GM21528 (cell line): ENCODE data around the gene CDK14.
"Not testable (repeated sequence)": the region's sequence is repeated elsewhere in the genome, so short reads cannot be mapped to it uniquely, and the experiment has no call there.

ENCODE experiments used
- ATAC-seq: cut with Tn5 transposase; IDR thresholded peaks from one replicate; pipeline ENCODE4 v1.9.1; 2021; ENCODE audit warnings: mild to moderate bottlenecking, moderate library complexity; ENCODE audit not compliant: unreplicated experiment, low FRiP score

CDK14 gene

DNA sequence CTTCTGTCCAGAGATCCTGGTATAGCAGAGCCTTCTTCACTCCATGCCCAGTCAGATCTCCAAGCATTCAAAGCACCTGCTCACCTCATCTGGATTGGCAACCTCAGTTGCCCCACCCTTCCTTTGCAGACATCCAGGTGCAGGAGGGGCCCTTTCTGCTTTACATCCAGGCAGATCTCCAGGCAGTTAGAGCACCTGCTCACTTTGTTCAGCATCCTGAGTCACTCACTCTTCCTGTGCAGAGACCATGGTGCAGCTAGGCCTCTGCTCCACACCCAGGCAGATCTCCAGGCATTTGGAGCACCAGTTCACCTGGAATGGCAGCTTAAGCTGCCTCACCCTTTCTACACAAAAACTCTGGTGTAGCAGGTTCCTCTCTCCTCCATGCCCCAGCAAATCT is 153.1 kb downstream of the CDK14 start:
- no peak for ATAC-seq

GRCh38 chr7:90749774-90750173 is 153.7 kb downstream of the CDK14 start:
- no peak for ATAC-seq

GRCh38 chr7:90751595-90751994 is 155.5 kb downstream of the CDK14 start:
- no peak for ATAC-seq

- ATAC-seq, result no peak
These were observed 155.9 kb downstream of the CDK14 start for GRCh38 chr7:90752051-90752450.

DNA sequence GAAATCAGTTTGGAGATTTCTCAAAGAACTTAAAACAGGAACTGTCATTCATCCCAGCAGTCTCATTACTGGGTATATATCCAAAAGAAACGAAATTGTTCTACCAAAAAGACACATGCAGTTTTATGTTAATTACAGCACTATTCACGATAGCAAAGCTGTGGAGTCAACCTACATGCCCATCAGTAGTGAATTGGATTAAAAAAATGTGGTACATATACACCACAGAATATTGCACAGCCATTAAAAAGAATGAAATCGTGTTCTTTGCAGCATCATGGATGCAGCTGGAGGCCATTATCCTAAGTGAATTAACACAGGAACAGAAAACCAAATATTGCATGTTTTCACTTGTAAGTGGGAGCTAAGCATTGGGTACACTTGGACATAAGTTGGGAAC is 158.9 kb downstream of the CDK14 start:
- no peak for ATAC-seq

GRCh38 chr7:90756366-90756765 is 160.2 kb downstream of the CDK14 start:
- ATAC-seq, result no peak

DNA sequence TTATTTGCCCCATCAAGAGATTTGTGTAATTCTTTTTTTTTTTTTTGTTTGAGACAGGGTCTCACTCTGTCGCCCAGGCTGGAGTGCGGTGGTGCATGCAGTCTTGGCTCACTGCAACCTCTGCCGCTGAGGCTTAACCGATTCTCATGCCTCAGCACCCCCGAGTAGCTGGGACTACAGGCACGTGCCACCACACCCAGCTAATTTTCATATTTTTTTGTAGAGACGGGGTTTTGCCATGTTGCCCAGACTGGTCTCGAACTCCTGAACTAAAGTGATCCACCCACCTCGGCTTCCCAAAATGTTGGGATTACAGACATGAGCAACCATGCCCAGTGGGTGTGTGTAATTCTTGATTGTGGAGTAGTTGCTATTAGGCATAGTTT is 161.4 kb downstream of the CDK14 start:
- ATAC-seq, result peak; percentile 81

DNA sequence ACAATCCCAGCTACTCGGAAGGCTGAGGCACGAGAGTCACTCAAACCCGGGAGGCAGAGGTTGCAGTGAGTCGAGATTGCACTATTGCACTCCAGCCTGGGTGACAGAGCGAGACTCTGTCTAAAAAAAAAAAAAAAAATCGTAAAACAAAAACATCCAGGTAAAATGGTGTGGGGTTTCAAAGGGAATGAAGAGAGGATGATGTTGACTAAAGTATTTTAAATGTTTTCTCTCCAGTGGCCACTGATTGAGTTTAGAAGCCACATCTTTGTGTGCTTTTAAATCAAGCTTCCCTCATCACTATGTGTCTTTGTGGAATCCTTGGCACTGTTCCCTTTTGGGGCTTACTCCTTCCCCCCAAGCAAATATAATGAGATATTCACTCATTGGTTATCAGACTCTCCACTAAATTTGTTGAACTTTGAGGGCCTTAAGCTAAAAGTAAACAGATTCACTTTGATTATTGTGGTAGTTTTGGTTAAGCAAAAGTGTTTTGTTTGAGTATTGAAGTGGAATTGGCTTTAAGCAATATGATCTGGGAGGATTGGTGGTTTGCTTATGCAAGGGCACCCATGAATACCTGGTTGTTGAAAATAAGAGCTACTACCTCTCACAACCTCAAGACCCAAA is 162.9 kb downstream of the CDK14 start:
- no peak for ATAC-seq

GRCh38 chr7:90759710-90760109 is 163.6 kb downstream of the CDK14 start:
- ATAC-seq, result no peak

DNA sequence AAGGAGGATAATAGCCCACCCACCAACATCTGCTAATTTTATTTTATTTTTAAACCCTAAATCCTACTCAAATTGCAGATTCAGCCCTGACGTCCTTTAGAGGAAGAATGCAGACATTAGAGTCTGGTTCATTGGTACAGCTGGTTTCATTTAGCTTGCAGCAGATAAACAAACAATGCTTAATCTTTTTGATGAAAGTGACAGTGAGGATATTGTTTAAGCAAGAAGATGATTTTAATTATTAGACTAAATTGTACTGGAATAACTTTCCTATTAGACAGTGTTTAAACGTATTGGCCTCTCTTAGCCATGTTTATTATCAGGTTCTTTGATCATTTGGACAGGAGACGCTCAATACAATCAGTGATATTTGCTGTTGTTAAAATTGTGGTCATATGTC is 164.8 kb downstream of the CDK14 start:
- no peak for ATAC-seq

DNA sequence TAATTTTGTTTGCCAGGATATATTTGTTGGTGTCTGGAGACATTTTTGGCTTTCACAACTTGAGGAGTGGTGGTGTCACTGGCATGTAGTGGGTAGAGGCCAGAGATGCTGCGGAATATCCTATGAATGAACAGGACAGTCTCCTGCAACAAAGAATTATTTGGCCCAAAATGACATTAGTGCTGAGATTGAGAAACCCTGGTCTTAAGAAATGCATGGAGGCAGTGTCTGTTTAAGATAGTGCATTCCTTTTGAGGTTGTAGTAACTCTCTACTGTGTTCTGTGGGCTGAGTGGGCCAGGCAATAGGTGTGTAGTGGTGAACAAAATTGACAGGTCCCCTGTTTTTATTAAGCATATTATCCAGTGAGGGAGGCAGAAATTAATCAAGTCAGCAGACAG is 165.5 kb downstream of the CDK14 start:
- ATAC-seq, result no peak

- no peak for ATAC-seq
These were observed 167.0 kb downstream of the CDK14 start for GRCh38 chr7:90763108-90763507.

GRCh38 chr7:90764848-90765570 is 168.9 kb downstream of the CDK14 start:
- ATAC-seq, result no peak

- ATAC-seq, result no peak
These were observed 170.9 kb downstream of the CDK14 start for GRCh38 chr7:90766814-90767564.

DNA sequence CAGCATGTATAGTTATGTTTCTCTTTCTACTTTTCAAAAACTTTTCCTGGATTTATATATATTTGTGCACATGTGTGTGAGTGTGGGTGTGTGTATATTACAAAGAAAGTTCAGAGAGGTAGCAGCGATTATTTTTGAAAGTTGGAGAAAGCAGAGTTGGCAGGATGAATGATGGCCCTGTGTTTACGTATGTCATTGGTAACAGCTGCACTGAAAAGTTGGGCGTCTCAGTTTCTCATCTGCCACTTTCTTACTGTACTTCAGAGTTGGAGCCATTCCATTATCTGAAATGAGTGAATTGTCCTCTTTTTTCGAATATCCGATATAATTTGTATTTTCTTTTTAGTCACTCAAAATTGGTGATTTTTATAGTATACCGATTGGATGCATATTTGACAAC is 172.2 kb downstream of the CDK14 start:
- ATAC-seq, result no peak

GRCh38 chr7:90769036-90769435 is 172.9 kb downstream of the CDK14 start:
- ATAC-seq, result no peak

DNA sequence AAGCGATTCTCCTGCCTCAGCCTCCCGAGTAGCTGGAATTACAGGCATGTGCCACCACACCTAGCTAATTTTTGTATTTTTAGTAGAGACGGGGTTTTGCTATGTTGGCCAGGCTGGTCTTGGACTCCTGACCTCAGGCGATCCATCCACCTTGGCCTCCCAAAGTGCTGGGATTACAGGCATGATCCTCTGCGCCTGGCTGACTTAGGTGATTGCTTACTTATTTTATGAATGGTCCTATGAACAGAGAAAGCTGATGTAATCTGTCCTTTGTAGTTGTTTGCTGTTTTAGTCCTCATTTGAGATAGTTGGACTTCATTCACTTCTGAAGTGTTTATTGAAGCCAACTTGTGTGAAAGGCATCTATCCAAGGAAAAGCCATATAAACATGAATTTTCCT is 173.4 kb downstream of the CDK14 start:
- not testable (repeated sequence) for ATAC-seq

GRCh38 chr7:90771281-90771680 is 175.2 kb downstream of the CDK14 start:
- no peak for ATAC-seq

GRCh38 chr7:90772410-90772809 is 176.3 kb downstream of the CDK14 start:
- ATAC-seq, result no peak

- ATAC-seq, result no peak
These were observed 177.1 kb downstream of the CDK14 start for GRCh38 chr7:90773269-90773668.

- ATAC-seq, result no peak
These were observed 178.6 kb downstream of the CDK14 start for GRCh38 chr7:90774706-90775105.
